Measurements from ENCODE around the gene TMEM217. TPM values are rescaled to one million over a fixed set of nuclear protein-coding genes. Genes with fewer than 3 reads are reported as not detected.

TMEM217 gene
- total RNA-seq, 2 experiments from 2014 or later: 3.5 to 4.9 TPM

DNA sequence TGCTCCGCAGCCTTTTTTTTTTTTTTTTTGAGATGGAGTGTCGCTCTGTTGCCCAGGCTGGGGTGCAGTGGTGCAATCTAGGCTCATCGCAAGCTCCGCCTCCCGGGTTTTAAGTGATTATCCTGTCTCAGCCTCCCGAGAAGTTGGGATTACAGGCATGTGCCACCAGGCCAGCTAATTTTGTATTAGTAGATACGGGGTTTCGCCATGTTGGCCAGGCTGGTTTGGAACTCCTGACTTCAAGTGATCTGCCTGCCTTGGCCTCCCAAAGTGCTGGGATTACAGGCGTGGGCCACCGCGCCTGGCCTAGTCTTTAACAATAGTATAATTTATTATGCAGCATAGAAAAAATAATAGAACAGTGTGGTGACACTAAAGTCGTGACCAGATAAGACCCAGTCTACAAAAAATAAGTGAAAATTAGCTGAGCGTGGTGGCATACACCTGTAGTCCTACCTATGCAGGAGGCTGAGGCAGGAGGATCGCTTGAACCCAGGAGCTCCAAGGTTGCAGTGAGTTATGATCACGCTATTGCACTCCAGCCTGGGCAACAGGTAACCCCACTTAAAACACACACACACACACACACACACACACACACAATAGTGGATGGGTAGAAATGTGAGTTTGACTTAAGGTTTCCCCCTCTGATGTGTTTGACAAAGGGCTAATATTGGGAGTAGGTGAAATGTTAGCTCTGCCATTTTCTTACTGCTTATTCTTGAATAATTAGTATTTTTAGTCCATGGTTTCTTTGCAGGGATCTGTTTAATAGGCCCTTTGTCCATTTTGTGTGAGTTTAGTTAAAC lies 81.5 kb downstream of the TMEM217 start:
- peaks cover 4% of the 10 kb centered on the region for H3K9me3 Mint-ChIP-seq
- peak overlapping the region; percentile 95 for H3K27ac Mint-ChIP-seq
- peaks cover 63% of the 10 kb centered on the region for H3K36me3 Mint-ChIP-seq
- H3K4me3 Mint-ChIP-seq: peak overlapping the region; percentile 87
- DNase-seq: no peak
- H3K27me3 Mint-ChIP-seq: no peaks in the 10 kb centered on the region
- peaks cover 67% of the 10 kb centered on the region for H3K4me1 Mint-ChIP-seq

DNA sequence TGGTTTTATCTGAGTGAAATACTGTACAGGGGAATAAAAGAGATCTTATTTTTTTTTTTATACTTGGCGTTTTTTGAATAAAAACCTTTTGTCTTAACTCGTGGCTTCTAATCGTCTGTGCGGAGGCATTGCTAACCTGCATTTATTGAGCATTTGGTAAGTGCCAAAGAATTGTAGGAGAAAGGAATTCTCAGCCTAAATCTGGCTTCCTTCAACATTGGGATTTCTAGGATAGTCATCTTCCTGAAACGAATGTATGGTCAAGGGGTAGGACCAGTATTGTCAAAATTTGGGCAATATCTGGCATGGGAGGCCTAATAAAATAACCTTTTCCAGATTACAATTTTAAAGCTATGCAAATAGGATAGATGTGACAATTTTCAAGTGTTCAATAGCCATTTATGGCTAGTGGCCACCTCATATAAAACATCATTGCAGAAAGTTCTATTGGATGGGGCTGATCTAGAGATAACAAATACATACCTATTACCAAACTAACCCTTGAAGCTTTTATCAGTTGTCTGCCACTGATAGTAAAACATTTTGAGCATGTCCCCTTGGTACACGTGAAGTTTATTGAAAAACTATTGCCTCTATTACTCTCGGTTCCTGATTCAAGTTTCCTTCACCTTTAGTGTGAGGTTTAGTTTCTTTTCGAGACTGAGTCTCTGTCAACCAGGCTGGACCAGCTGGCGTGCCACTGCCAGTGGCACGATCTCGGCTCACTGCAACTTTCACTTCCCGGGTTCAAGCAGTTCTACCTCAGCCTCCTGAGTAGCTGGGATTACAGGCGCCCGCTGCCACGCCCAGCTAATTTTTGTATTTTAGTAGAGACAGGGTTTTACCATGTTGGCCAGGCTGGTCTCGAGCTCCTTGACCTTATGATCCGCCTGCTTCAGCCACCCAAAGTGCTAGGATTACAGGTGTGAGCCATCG lies 82.3 kb downstream of the TMEM217 start:
- no peaks in the 10 kb centered on the region for H3K27me3 Mint-ChIP-seq
- H3K9me3 Mint-ChIP-seq: peaks cover 4% of the 10 kb centered on the region
- peaks cover 71% of the 10 kb centered on the region for H3K36me3 Mint-ChIP-seq
- peak overlapping the region; percentile 87 for H3K4me3 Mint-ChIP-seq
- DNase-seq: no peak
- H3K4me1 Mint-ChIP-seq: peaks cover 62% of the 10 kb centered on the region
- H3K27ac Mint-ChIP-seq: peak overlapping the region; percentile 95

DNA sequence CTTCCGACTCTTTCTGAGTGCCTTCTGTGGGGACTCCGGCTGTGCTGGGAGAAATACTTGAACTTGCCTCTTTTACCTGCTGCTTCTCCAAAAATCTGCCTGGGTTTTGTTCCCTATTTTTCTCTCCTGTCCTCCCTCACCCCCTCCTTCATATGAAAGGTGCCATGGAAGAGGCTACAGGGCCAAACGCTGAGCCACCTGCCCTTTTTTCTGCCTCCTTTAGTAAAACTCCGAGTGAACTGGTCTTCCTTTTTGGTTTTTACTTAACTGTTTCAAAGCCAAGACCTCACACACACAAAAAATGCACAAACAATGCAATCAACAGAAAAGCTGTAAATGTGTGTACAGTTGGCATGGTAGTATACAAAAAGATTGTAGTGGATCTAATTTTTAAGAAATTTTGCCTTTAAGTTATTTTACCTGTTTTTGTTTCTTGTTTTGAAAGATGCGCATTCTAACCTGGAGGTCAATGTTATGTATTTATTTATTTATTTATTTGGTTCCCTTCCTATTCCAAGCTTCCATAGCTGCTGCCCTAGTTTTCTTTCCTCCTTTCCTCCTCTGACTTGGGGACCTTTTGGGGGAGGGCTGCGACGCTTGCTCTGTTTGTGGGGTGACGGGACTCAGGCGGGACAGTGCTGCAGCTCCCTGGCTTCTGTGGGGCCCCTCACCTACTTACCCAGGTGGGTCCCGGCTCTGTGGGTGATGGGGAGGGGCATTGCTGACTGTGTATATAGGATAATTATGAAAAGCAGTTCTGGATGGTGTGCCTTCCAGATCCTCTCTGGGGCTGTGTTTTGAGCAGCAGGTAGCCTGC lies 83.2 kb downstream of the TMEM217 start:
- H3K9me3 Mint-ChIP-seq: peaks cover 4% of the 10 kb centered on the region
- H3K4me3 Mint-ChIP-seq: peak overlapping the region; percentile 87
- no peak for DNase-seq
- peaks cover 71% of the 10 kb centered on the region for H3K36me3 Mint-ChIP-seq
- no peaks in the 10 kb centered on the region for H3K27me3 Mint-ChIP-seq
- H3K27ac Mint-ChIP-seq: peak overlapping the region; percentile 95
- peaks cover 58% of the 10 kb centered on the region for H3K4me1 Mint-ChIP-seq

DNA sequence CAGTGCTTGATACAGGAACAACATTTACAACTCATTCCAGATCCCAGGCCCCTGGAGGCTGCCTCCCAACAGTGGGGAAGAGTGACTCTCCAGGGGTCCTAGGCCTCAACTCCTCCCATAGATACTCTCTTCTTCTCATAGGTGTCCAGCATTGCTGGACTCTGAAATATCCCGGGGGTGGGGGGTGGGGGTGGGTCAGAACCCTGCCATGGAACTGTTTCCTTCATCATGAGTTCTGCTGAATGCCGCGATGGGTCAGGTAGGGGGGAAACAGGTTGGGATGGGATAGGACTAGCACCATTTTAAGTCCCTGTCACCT lies 83.8 kb downstream of the TMEM217 start:
- H3K27ac Mint-ChIP-seq: peak overlapping the region; percentile 95
- peaks cover 71% of the 10 kb centered on the region for H3K36me3 Mint-ChIP-seq
- no peak for DNase-seq
- H3K4me3 Mint-ChIP-seq: peak overlapping the region; percentile 87
- H3K9me3 Mint-ChIP-seq: peaks cover 4% of the 10 kb centered on the region
- peaks cover 62% of the 10 kb centered on the region for H3K4me1 Mint-ChIP-seq
- no peaks in the 10 kb centered on the region for H3K27me3 Mint-ChIP-seq

DNA sequence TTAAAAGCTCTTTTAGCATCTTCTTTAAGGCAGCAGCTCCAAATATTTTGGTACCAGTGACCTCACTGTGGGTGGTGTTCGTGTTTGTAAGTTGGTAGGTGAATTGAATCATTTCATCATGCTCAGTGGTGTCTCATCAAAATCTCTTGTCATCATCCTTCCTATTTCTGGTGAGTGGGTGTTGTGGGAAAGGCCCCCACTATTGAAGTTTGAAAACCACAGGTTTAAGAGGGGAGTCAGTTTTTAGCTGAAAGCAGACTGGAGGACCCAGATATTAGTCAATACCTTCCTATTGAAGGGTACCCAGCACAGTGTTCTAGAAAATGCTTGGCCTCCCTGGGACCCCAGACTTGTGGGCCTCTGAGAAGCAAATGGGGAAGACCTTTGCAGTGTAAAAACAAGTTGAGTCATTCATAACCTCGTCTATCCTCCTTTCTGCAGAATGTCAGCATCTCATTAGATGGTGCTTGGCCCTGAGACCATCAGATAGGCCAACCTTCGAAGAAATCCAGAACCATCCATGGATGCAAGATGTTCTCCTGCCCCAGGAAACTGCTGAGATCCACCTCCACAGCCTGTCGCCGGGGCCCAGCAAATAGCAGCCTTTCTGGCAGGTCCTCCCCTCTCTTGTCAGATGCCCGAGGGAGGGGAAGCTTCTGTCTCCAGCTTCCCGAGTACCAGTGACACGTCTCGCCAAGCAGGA lies 84.3 kb downstream of the TMEM217 start:
- Mint-ChIP-seq H3K36me3 (peaks cover 71% of the 10 kb centered on the region), H3K9me3 (peaks cover 4% of the 10 kb centered on the region), H3K27me3 (no peaks in the 10 kb centered on the region), H3K4me3 (peak overlapping the region; percentile 87), H3K4me1 (peaks cover 67% of the 10 kb centered on the region), H3K27ac (peak overlapping the region; percentile 95)
- DNase-seq: peak; percentile 70

DNA sequence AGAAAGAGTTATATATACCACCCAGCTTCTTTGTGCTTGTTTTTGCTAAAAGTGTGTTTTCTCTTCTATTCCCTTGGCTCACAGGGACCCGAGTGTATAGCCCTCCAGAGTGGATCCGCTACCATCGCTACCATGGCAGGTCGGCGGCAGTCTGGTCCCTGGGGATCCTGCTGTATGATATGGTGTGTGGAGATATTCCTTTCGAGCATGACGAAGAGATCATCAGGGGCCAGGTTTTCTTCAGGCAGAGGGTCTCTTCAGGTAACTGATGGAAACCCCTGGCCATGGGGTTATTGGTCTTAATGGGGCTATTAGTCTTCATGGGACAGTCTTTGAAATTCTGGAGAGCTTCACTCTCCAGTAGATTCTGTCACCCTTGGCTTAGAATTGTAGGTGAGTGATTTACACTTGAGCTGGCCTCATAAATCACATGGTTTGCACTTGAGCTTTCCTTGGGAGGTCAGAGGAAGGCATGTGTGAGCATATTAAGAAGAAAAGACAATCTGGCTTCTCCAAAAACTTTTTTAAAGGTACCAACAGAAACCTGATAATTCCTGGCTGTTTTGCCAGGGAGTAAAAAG lies 84.9 kb downstream of the TMEM217 start:
- H3K36me3 Mint-ChIP-seq: peaks cover 68% of the 10 kb centered on the region

DNA sequence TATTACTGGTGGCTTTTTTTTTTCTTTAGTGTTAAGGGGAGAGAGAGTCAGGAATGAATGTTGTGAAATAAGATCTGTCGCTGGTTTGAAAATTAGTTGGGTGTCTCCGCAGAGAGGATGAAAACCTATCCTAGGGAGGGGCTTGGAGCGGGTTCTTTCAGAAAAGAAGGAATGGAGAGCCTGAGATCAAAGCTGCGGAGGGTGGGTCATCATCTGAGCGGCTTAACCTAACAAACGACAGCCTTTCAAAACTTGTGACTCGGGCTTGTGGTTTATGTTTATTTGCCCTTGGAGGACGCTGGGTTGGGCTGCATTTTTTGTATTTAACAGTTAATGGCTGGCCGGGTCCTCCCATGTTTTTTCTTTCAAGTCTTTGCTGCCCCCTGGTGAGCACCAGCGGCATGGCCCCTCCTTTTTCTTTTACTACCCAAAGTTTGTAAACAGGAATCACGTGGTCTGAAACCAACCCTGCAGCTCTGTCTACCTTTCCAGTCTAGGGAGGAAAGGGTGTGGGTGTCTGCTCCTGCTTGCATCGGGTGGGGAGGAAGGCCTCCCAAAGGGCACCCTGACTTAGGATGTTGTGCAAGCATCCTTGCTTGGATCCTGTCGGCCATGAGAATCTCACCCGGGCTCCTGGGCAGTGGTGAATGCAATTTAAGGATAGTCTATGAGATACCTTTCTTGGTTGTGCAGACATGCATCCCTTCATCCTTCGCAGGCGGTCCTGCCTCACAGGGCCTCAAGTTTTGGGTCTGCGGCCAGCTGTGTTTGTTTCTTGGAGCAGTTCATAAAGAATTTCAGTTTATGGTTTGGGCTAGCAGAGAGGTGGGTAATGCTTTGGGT lies 85.8 kb downstream of the TMEM217 start:
- peak overlapping the region; percentile 95 for H3K27ac Mint-ChIP-seq
- H3K36me3 Mint-ChIP-seq: peaks cover 63% of the 10 kb centered on the region
- peak overlapping the region; percentile 87 for H3K4me3 Mint-ChIP-seq

More for the DNA sequence above, 84.9 kb downstream of the TMEM217 start:
- DNase-seq: no peak
- H3K4me1 Mint-ChIP-seq: peaks cover 71% of the 10 kb centered on the region
- H3K27me3 Mint-ChIP-seq: no peaks in the 10 kb centered on the region
- H3K27ac Mint-ChIP-seq: peak overlapping the region; percentile 95
- H3K4me3 Mint-ChIP-seq: peak overlapping the region; percentile 87
- peaks cover 1% of the 10 kb centered on the region for H3K9me3 Mint-ChIP-seq

DNA sequence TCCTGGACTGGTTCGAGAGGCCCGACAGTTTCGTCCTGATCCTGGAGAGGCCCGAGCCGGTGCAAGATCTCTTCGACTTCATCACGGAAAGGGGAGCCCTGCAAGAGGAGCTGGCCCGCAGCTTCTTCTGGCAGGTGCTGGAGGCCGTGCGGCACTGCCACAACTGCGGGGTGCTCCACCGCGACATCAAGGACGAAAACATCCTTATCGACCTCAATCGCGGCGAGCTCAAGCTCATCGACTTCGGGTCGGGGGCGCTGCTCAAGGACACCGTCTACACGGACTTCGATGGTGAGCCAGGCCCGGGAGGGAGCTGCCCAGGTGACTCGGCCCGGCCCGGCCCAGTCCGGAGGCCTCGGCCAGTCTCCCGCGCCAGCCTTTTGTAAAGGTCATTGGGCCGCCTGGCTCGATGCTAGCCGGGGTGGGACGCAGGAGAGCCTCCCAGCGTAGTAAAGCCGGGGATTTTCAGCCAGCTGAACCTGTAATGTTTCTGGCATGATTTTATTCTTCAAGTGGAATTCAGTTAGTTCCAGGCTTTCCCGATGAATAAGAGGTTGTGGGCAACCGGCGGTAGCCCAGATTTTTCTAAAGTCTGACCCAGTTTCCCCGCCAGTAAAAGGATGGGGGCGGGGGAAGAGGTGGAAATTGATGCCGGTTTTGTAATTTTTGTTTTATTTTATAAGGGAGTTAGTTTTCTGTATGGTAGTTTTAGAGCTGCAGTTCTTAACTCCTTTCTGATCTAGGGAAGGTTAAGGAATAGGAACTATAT lies 86.6 kb downstream of the TMEM217 start:
- Mint-ChIP-seq H3K9me3 (no peaks in the 10 kb centered on the region), H3K27me3 (no peaks in the 10 kb centered on the region), H3K36me3 (peaks cover 57% of the 10 kb centered on the region), H3K4me1 (peaks cover 55% of the 10 kb centered on the region), H3K27ac (peak overlapping the region; percentile 95), H3K4me3 (peak overlapping the region; percentile 87)
- peak; percentile 30 for DNase-seq

More for the DNA sequence above, 85.8 kb downstream of the TMEM217 start:
- H3K27me3 Mint-ChIP-seq: no peaks in the 10 kb centered on the region
- DNase-seq: peak; percentile 83
- H3K4me1 Mint-ChIP-seq: peaks cover 63% of the 10 kb centered on the region
- no peaks in the 10 kb centered on the region for H3K9me3 Mint-ChIP-seq

DNA sequence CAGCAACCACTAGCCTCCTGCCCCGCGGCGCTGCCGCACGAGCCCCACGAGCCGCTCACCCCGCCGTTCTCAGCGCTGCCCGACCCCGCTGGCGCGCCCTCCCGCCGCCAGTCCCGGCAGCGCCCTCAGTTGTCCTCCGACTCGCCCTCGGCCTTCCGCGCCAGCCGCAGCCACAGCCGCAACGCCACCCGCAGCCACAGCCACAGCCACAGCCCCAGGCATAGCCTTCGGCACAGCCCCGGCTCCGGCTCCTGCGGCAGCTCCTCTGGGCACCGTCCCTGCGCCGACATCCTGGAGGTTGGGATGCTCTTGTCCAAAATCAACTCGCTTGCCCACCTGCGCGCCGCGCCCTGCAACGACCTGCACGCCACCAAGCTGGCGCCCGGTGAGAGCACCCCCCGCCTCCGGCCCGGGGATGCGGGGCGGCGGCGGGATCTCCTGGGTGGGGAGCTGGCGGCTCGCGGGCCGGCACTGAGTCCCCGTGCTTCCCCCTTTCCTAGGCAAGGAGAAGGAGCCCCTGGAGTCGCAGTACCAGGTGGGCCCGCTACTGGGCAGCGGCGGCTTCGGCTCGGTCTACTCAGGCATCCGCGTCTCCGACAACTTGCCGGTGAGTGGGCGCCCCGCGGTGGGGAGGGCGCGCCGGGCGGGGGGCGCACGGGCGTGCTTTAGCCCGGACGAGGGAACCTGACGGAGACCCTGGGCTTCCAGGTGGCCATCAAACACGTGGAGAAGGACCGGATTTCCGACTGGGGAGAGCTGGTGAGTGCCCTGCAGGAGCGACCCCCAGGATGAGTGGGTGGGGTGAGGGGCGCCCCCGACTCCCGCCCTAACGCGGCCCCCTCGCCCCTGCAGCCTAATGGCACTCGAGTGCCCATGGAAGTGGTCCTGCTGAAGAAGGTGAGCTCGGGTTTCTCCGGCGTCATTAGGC lies 87.4 kb downstream of the TMEM217 start:
- no peaks in the 10 kb centered on the region for H3K27me3 Mint-ChIP-seq
- H3K4me3 Mint-ChIP-seq: peak overlapping the region; percentile 87
- H3K4me1 Mint-ChIP-seq: peaks cover 46% of the 10 kb centered on the region
- no peaks in the 10 kb centered on the region for H3K9me3 Mint-ChIP-seq
- DNase-seq: peak; percentile 65
- H3K36me3 Mint-ChIP-seq: peaks cover 49% of the 10 kb centered on the region
- peak overlapping the region; percentile 95 for H3K27ac Mint-ChIP-seq

DNA sequence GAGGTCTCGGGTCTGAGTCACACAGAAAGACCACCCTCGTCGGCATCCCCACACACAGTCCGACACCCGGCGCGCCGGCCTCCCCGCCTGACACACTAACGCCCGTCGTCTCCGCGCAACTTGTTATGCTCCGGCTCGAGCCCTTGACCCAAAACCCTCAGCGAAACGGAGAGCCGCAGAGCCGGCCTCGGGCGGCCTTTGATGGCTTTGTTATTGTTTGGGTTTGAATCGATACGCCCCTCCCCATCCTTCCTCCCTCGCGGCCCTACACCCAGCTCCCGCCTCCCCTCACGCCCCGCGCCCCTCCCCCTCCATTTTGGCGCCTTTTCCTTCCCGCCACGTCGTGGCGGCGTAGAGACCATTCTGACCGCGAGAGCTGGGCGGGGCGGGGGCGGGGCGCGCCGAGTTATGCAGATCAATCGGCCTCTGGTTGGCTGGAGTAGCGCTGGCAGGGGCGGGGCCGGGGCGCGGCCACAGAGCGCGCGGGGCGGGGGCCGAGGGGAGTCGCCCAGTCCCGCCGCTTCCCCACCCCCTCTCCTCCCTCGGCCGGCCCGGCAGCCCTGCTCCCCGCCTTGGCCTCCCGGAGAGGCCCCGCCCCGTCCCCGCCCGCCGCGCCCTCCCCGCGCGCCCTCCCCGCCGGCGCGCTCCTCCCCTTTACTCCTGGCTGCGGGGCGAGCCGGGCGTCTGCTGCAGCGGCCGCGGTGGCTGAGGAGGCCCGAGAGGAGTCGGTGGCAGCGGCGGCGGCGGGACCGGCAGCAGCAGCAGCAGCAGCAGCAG lies 88.3 kb downstream of the TMEM217 start, which contains the start of gene PIM1:
Gene PIM1, plus strand, starts transcription at position 657 of the 777 bp plus-strand sequence. CDS start 424 bp downstream, outside the sequence.
- no peaks in the 10 kb centered on the region for H3K9me3 Mint-ChIP-seq
- H3K4me1 Mint-ChIP-seq: peaks cover 38% of the 10 kb centered on the region
- peak within 1 kb of the TSS; percentile 98 for H3K27ac Mint-ChIP-seq
- peaks cover 40% of the 10 kb centered on the region for H3K36me3 Mint-ChIP-seq
- H3K27me3 Mint-ChIP-seq: no peaks in the 10 kb centered on the region
- DNase-seq: peak; percentile 98
- H3K4me3 Mint-ChIP-seq: peak within 1 kb of the TSS; percentile 91

DNA sequence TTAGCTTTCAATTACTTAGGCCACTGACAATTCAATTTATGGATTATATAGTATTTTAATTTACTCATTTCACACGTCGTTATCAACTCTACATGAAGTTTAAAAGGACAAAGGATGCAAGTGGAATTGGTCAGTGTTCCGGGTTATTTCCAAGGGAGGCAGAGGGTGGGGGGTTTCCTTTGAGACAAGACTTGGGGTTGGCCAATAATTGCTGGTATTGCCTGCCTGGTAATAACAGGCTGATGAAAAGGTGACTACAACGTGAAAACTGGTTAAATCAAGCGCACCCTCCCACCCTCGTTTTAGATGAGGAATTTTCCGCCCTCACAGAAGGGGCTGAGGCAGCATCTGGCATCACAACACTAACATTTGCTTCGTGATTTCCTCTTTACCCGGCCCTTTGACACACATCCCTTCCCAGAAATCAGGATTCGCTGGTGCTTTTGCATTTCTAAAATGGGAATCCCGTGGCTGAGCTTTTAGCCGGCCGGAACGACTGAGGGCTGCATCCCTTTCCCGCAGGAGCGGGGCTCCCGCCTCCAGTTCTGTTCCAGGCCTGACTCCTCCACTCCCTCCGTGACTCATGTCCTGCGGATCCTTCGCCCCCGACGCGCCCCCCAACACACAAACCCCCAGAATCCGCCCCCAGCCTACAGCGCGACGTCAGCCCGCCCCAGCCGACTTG lies 89.0 kb downstream of the TMEM217 start:
- peak; percentile 44 for DNase-seq

More for the DNA sequence above, 89.0 kb downstream of the TMEM217 start:
- H3K4me3 Mint-ChIP-seq: peak overlapping the region; percentile 91
- H3K36me3 Mint-ChIP-seq: peaks cover 33% of the 10 kb centered on the region
- no peaks in the 10 kb centered on the region for H3K9me3 Mint-ChIP-seq
- H3K4me1 Mint-ChIP-seq: peaks cover 32% of the 10 kb centered on the region
- no peaks in the 10 kb centered on the region for H3K27me3 Mint-ChIP-seq
- H3K27ac Mint-ChIP-seq: peak overlapping the region; percentile 98

Data from activated naive CD8-positive, alpha-beta T cell treated with anti-CD3 and anti-CD28 coated beads for 36 hours (primary cell).